ENCODE measurements around the gene MEX3C.
A peak's percentile ranks its signal among the peaks of the same experiment; 100 is the strongest.

Gene MEX3C

GRCh38 chr18:51191128-51191717 is 6.3 kb downstream of the MEX3C start:
- DNase-seq (ENCODE audit: low spot score), result peak; percentile 64

GRCh38 chr18:51190000-51190399 is 7.5 kb downstream of the MEX3C start:
- no peak for DNase-seq (ENCODE audit: low spot score)

GRCh38 chr18:51188024-51188701 is 9.3 kb downstream of the MEX3C start:
- no peak for DNase-seq (ENCODE audit: low spot score)

GRCh38 chr18:51185075-51185474 is 12.4 kb downstream of the MEX3C start:
- no peak for DNase-seq (ENCODE audit: low spot score)

- no peak for DNase-seq (ENCODE audit: low spot score)
Observed at GRCh38 chr18:51184091-51184457, 13.4 kb downstream of the MEX3C start.

- DNase-seq (ENCODE audit: low spot score), result no peak
Observed at GRCh38 chr18:51183372-51184090, 13.9 kb downstream of the MEX3C start.

- DNase-seq (ENCODE audit: low spot score), result no peak
Observed at GRCh38 chr18:51182824-51183223, 14.7 kb downstream of the MEX3C start.

GRCh38 chr18:51171625-51172259 is 25.7 kb downstream of the MEX3C start:
- no peak for DNase-seq (ENCODE audit: low spot score)

- no peak for DNase-seq (ENCODE audit: low spot score)
Observed at GRCh38 chr18:51171223-51171622, 26.3 kb downstream of the MEX3C start.

- no peak for DNase-seq (ENCODE audit: low spot score)
Observed at GRCh38 chr18:51170664-51171063, 26.8 kb downstream of the MEX3C start.

- DNase-seq (ENCODE audit: low spot score), result no peak
Observed at GRCh38 chr18:51169731-51170130, 27.8 kb downstream of the MEX3C start.

GRCh38 chr18:51168960-51169662 is 28.4 kb downstream of the MEX3C start:
- no peak for DNase-seq (ENCODE audit: low spot score)

- no peak for DNase-seq (ENCODE audit: low spot score)
Observed at GRCh38 chr18:51168026-51168742, 29.3 kb downstream of the MEX3C start.

GRCh38 chr18:51165296-51165695 is 32.2 kb downstream of the MEX3C start:
- DNase-seq (ENCODE audit: low spot score), result no peak

- DNase-seq (ENCODE audit: low spot score), result no peak
Observed at GRCh38 chr18:51164761-51165281, 32.7 kb downstream of the MEX3C start.

- DNase-seq (ENCODE audit: low spot score), result no peak
Observed at GRCh38 chr18:51164342-51164741, 33.1 kb downstream of the MEX3C start.

- DNase-seq (ENCODE audit: low spot score), result no peak
Observed at GRCh38 chr18:51163543-51163942, 33.9 kb downstream of the MEX3C start.

- no peak for DNase-seq (ENCODE audit: low spot score)
Observed at GRCh38 chr18:51162617-51163016, 34.9 kb downstream of the MEX3C start.

GRCh38 chr18:51160646-51161045 is 36.8 kb downstream of the MEX3C start:
- DNase-seq (ENCODE audit: low spot score), result no peak

- no peak for DNase-seq (ENCODE audit: low spot score)
Observed at GRCh38 chr18:51157215-51157614, 40.3 kb downstream of the MEX3C start.

- no peak for DNase-seq (ENCODE audit: low spot score)
Observed at GRCh38 chr18:51154431-51155063, 42.9 kb downstream of the MEX3C start.
